ENCODE measurements around the gene ST13. TPM values are rescaled to one million over a fixed set of nuclear protein-coding genes. Genes with fewer than 3 reads are reported as not detected.
A peak's percentile ranks its signal among the peaks of the same experiment; 100 is the strongest.

Gene ST13
- total RNA-seq, 4 donors from 2014 or later, result 139 to 285 (median 189) TPM

DNA sequence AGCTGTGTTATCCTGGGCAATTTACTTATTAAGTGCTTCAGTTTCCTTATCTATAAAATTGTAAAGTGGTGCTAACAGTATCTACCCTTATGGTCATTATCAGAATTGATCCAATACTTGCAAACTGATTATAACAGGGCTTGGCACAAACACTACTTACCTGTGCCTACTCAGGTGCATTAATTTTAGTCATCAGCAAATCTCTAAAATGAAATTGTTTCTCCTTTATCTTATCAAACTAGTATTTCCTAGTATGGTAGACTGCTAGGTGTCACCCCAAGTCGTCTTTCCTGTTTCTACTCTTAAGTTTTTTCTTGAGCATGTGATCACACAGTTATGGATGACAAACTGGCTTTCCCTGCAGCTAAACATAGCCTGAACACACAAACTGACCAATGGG lies 33.0 kb downstream of the ST13 start:
- Histone ChIP-seq H3K36me3 (no peaks in the 10 kb centered on the region), H3K4me3 (no peak overlapping the region), H3K9me3 (no peaks in the 10 kb centered on the region), H3K27ac (no peak overlapping the region), H3K27me3 (no peaks in the 10 kb centered on the region), H3K4me1 (no peaks in the 10 kb centered on the region)
- TF ChIP-seq POLR2A (IDR thresholded peaks at IDR 0.05), result no peak
- TF ChIP-seq, protein P1, sequence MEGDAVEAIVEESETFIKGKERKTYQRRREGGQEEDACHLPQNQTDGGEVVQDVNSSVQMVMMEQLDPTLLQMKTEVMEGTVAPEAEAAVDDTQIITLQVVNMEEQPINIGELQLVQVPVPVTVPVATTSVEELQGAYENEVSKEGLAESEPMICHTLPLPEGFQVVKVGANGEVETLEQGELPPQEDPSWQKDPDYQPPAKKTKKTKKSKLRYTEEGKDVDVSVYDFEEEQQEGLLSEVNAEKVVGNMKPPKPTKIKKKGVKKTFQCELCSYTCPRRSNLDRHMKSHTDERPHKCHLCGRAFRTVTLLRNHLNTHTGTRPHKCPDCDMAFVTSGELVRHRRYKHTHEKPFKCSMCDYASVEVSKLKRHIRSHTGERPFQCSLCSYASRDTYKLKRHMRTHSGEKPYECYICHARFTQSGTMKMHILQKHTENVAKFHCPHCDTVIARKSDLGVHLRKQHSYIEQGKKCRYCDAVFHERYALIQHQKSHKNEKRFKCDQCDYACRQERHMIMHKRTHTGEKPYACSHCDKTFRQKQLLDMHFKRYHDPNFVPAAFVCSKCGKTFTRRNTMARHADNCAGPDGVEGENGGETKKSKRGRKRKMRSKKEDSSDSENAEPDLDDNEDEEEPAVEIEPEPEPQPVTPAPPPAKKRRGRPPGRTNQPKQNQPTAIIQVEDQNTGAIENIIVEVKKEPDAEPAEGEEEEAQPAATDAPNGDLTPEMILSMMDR (IDR thresholded peaks at IDR 0.05), result no peak
- no peak for DNase-seq
- intact Hi-C loops (cut with DNase I; ENCODE audit: low total_unique reads), result no loop called here

DNA sequence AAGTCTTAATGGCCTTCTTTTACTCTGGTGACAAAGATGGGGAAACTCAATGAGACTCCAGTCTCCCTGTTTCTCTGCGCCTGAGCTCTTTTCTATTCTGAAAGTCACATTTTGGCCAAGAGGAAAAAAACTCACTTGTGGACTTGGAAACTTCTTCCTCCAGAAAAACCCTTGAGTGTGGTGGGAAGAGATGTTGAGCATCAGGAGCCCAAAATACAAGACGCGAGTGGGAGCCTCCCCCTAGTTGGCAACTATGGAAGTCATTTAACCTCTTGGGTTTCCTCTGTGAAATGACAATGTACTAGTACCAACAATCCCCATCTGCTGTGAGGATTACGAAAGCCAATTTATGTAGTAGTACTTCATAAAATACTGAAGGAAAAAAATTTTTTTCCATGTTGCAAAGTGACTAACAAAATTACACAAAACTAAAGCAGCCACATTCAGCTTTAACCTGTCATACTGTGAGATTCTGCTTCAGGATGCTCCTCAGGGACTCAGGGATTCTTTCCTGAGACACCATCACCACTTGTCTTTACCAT lies 36.8 kb downstream of the ST13 start:
- intact Hi-C loops (cut with DNase I; ENCODE audit: low total_unique reads), result no loop called here

DNA sequence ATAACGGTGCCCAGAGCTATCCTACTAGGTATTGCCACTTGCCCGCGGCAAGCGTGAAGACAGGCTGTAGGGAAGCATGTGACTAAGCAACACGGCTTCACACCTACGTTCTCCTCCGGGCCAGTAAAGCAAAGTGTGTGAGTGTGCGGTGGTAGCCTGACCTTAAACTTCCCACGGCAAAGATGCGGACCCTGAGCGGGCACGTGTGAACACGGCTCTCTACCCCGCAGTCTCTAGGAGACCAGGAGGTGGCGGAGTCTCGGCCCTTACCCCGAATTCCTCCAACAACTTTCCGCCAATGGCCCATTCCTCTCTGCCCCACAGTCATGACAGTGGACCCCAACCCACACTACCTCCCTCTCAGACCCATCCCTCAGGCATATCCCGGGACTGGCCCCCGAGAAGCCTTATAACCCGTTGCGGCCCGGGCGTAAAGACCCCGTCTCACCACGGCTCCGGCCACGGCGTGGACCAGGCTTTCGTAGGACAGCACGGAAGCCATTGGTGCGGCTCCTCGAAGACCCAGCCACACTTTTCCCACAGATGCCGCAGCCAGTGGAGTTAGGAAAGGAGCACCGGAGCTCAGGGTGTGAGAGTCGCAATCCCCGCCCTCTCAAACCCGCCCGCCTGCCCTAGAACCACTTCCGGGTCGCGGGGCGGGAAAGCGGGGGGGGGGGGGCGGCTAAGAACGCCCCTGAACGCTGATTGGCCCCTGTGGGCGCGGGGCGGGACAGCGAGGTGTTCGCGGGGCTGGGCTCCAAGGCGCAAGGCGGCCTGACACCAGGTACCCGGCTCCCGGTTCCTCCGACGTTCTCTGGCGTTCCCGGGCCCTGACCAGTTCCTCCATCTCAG lies 37.5 kb downstream of the ST13 start, which contains the start of gene SLC25A17:
TSS of gene SLC25A17 (minus strand) at position 600 of the 852 bp plus-strand sequence. CDS start at position 502, 98 bp downstream.
- no peaks in the 10 kb centered on the region for H3K9me3 ChIP-seq
- intact Hi-C loops (cut with DNase I; ENCODE audit: low total_unique reads), result no loop called here
- TF ChIP-seq, protein P1 (IDR thresholded peaks at IDR 0.05), result peak in 3 of 4 experiments; percentile 30 to 47 (median 42)
- TF ChIP-seq POLR2A (IDR thresholded peaks at IDR 0.05), result peak in 1 of 2 donors; percentile 51
- H3K27ac ChIP-seq, result peak within 1 kb of the TSS; percentile 83 to 86
- no peaks in the 10 kb centered on the region for H3K4me1 ChIP-seq
- peak; percentile 88 to 90 for DNase-seq
- peak within 1 kb of the TSS; percentile 84 to 99 for H3K4me3 ChIP-seq
- H3K36me3 ChIP-seq, result no peaks in the 10 kb centered on the region
- H3K27me3 ChIP-seq, result no peaks in the 10 kb centered on the region

More for the DNA sequence above, 36.8 kb downstream of the ST13 start:
- TF ChIP-seq POLR2A (IDR thresholded peaks at IDR 0.05), result no peak
- TF ChIP-seq, protein P1 (IDR thresholded peaks at IDR 0.05), result no peak
- H3K27ac ChIP-seq, result peak overlapping the region; percentile 83 to 86
- H3K27me3 ChIP-seq, result no peaks in the 10 kb centered on the region
- H3K4me1 ChIP-seq, result no peaks in the 10 kb centered on the region
- H3K4me3 ChIP-seq, result peak overlapping the region; percentile 84 to 99
- H3K9me3 ChIP-seq, result no peaks in the 10 kb centered on the region
- H3K36me3 ChIP-seq, result no peaks in the 10 kb centered on the region
- DNase-seq, result peak in 1 of 2 donors; percentile 31

DNA sequence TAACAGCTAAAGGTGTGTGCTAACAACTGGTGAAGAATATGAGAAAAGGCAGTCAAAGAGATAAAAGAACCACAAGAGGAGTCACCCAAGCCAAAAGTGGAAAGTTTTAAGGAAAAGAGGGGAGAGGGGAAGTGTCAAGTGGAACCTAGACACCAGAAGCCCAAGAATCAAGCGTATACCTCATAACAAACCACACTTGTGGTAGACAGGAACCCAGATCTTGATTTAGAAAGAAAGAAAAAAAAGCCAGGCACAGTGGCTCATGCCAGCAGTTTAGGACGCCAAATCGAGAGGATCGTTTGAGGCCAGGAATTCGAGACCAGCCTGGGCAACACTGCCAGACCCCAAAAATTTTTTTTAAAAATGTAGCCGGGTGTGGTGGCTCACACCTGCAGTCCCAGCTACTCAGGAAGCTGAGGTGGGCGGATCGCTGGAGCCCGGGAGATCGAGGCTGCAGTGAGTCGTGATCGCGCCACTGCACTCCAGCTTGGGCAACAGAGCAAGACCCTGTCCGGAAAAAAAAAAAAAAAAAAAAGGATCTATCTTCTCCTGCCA lies 38.2 kb downstream of the ST13 start:
- peak overlapping the region; percentile 83 to 86 for H3K27ac ChIP-seq

More for the DNA sequence above, 38.2 kb downstream of the ST13 start:
- DNase-seq, result no peak
- no peaks in the 10 kb centered on the region for H3K36me3 ChIP-seq
- no peaks in the 10 kb centered on the region for H3K9me3 ChIP-seq
- intact Hi-C loops (cut with DNase I; ENCODE audit: low total_unique reads), result no loop called here
- TF ChIP-seq POLR2A (IDR thresholded peaks at IDR 0.05), result no peak
- TF ChIP-seq, protein P1 (IDR thresholded peaks at IDR 0.05), result no peak
- H3K4me1 ChIP-seq, result no peaks in the 10 kb centered on the region
- H3K4me3 ChIP-seq, result peak overlapping the region; percentile 84 to 99
- no peaks in the 10 kb centered on the region for H3K27me3 ChIP-seq
